ENCODE results near the gene NDRG3. TPM values are rescaled to one million over a fixed set of nuclear protein-coding genes. Genes with fewer than 3 reads are reported as not detected.

NDRG3 gene
- total and polyA plus RNA-seq, 2 of the 4 experiments (the other 2 are of a cell fraction) = 24.8 to 34.2 TPM

DNA sequence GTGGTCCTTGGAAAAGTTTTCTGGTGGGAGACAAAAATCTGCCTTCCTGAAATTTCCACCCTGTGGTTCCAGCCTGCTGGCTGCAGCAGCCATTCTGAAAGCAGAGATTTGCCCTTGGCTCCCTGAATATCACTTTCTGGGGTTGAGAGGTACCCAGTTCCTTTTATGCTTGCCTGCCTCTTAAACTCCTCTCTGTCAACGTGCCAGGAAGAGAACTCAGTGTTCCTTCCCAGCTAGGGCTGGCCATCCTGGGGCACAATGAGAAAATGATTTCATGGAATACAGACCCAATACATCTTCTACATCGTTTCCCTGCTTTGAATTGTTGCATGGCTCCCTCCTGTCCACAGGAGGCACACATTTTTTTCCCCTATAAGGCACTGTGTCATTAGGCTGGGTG lies 29.3 kb upstream of the NDRG3 start:
- Histone ChIP-seq H2BK20ac (ENCODE audit: low read depth, low read length) (no peak overlapping the region), H3K4me1 (ENCODE audit: control insufficient read depth, insufficient read depth, low read length) (0 out of 2 replicates have a peak, but pooled peaks cover 2% of the 10 kb centered on the region), H3K14ac (replicated peaks; ENCODE audit: low read depth, low read length) (no peak overlapping the region), H2BK15ac (ENCODE audit: low read depth, low read length) (no peak overlapping the region), H3K18ac (ENCODE audit: low read depth, low read length) (no peak overlapping the region), H3K4me2 (ENCODE audit: low read depth, low read length) (no peak overlapping the region), H2AK9ac (replicated peaks; ENCODE audit: low read depth, low read length, poor library complexity) (no peak overlapping the region), H3K23ac (ENCODE audit: low read depth, low read length) (no peak overlapping the region), H4K8ac (ENCODE audit: low read depth in 2 of 2, low read length in 2 of 2) (peak overlapping the region; percentile 46 to 99; a peak in 2 of 4 replicates), H3K36me3 (ENCODE audit: control insufficient read depth, insufficient read depth, low read length) (peaks cover 3% of the 10 kb centered on the region; the same call in 1 of the 2 replicates), H3K4me3 (ENCODE audit: insufficient read depth, low read depth, low read length) (no peak overlapping the region), H4K20me1 (ENCODE audit: insufficient read depth, low read length) (no peaks in the 10 kb centered on the region), H3K4ac (ENCODE audit: low read depth, low read length) (peak overlapping the region; percentile 27; the same call in 1 of the 2 replicates), H3K9ac (ENCODE audit: low read depth, low read length) (no peak overlapping the region), H3K79me1 (ENCODE audit: low read depth in 1 of 2, low read length in 2 of 2) (peaks cover 4 to 18% of the 10 kb centered on the region in 2 experiments; a peak in 3 of 4 replicates), H2AK5ac (ENCODE audit: low read depth, low read length) (peak overlapping the region; percentile 2; the same call in 1 of the 2 replicates), H3K9me3 (ENCODE audit: control insufficient read depth, insufficient read depth, low read length) (no peaks in the 10 kb centered on the region), H4K5ac (ENCODE audit: low read depth, low read length) (peak overlapping the region; percentile 33; the same call in 1 of the 2 replicates), H3K27me3 (ENCODE audit: control insufficient read depth, insufficient read depth, low read length) (no peaks in the 10 kb centered on the region), H3K56ac (ENCODE audit: extremely low read depth, insufficient read depth, low read length) (no peak overlapping the region), H2BK120ac (ENCODE audit: low read depth, low read length) (no peak overlapping the region), H2BK5ac (ENCODE audit: low read depth, low read length, poor library complexity, severe bottlenecking) (no peak overlapping the region), H4K91ac (ENCODE audit: insufficient read depth, low read depth, low read length) (no peak overlapping the region), H3K27ac (ENCODE audit: insufficient read depth, low read length) (no peak overlapping the region), H2AFZ (replicated peaks; ENCODE audit: low read length, poor library complexity) (no peak overlapping the region), H3K9me1 (ENCODE audit: insufficient read depth, low read length) (no peaks in the 10 kb centered on the region; the same call in 1 of the 2 replicates)
- no TSS peak for BruUV-seq (replicated peaks)
- in situ Hi-C loops (cut with MboI; ENCODE audit: low sequenced_read_pairs) (no loop called here), dilution Hi-C loops (cut with HindIII; ENCODE audit: low sequenced_read_pairs, unreplicated experiment) (no loop called here), intact Hi-C loops (cut with micrococcal nuclease) (no loop called here)
- no peak for DNase-seq
- ChIA-PET POLR2A (ENCODE audit: unreplicated experiment) (no interaction called here), CTCF (no interaction called here)
- WGBS, 2 experiments (ENCODE audit: extremely low coverage in 2 of 2, insufficient read length in 1 of 2) = no CpG with 5 or more reads among the region's 2 CpGs
- no peak for ATAC-seq (ENCODE audit: low read depth)
- no peak for TF ChIP-seq MAZ (IDR thresholded peaks at IDR 0.05; ENCODE audit: borderline replicate concordance, low read depth, low read length)
- no peak for TF ChIP-seq NFE2L2 (IDR thresholded peaks at IDR 0.05; ENCODE audit: low read depth, low read length)
- TF ChIP-seq CEBPB (IDR thresholded peaks at IDR 0.05; ENCODE audit: low read depth, low read length) = no peak
- TF ChIP-seq, protein P1, sequence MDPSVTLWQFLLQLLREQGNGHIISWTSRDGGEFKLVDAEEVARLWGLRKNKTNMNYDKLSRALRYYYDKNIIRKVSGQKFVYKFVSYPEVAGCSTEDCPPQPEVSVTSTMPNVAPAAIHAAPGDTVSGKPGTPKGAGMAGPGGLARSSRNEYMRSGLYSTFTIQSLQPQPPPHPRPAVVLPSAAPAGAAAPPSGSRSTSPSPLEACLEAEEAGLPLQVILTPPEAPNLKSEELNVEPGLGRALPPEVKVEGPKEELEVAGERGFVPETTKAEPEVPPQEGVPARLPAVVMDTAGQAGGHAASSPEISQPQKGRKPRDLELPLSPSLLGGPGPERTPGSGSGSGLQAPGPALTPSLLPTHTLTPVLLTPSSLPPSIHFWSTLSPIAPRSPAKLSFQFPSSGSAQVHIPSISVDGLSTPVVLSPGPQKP (IDR thresholded peaks at IDR 0.05; ENCODE audit: borderline replicate concordance, low read depth, low read length) = no peak
- TF ChIP-seq, protein P2, sequence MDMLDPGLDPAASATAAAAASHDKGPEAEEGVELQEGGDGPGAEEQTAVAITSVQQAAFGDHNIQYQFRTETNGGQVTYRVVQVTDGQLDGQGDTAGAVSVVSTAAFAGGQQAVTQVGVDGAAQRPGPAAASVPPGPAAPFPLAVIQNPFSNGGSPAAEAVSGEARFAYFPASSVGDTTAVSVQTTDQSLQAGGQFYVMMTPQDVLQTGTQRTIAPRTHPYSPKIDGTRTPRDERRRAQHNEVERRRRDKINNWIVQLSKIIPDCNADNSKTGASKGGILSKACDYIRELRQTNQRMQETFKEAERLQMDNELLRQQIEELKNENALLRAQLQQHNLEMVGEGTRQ (IDR thresholded peaks at IDR 0.05; ENCODE audit: low read depth, low read length) = no peak
- TF ChIP-seq RAD21 (IDR thresholded peaks at IDR 0.05; ENCODE audit: low read length) = no peak
- TF ChIP-seq RCOR1 (IDR thresholded peaks at IDR 0.05; ENCODE audit: insufficient replicate concordance, low read length) = no peak
- no peak for TF ChIP-seq CHD1 (IDR thresholded peaks at IDR 0.05; ENCODE audit: low read depth, low read length)
- no peak for TF ChIP-seq POLR2A (IDR thresholded peaks at IDR 0.05; ENCODE audit: low read depth, low read length)
- TF ChIP-seq BHLHE40 (IDR thresholded peaks at IDR 0.05; ENCODE audit: low read depth, low read length) = no peak
- TF ChIP-seq, protein P3, sequence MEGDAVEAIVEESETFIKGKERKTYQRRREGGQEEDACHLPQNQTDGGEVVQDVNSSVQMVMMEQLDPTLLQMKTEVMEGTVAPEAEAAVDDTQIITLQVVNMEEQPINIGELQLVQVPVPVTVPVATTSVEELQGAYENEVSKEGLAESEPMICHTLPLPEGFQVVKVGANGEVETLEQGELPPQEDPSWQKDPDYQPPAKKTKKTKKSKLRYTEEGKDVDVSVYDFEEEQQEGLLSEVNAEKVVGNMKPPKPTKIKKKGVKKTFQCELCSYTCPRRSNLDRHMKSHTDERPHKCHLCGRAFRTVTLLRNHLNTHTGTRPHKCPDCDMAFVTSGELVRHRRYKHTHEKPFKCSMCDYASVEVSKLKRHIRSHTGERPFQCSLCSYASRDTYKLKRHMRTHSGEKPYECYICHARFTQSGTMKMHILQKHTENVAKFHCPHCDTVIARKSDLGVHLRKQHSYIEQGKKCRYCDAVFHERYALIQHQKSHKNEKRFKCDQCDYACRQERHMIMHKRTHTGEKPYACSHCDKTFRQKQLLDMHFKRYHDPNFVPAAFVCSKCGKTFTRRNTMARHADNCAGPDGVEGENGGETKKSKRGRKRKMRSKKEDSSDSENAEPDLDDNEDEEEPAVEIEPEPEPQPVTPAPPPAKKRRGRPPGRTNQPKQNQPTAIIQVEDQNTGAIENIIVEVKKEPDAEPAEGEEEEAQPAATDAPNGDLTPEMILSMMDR (conservative IDR thresholded peaks at IDR 0.05; ENCODE audit: low read depth, low read length) = no peak
- TF ChIP-seq RFX5 (IDR thresholded peaks at IDR 0.05; ENCODE audit: low read depth, low read length) = no peak
- no peak for TF ChIP-seq MAFK (IDR thresholded peaks at IDR 0.05; ENCODE audit: low read depth, low read length)
- TF ChIP-seq FOS (IDR thresholded peaks at IDR 0.05; ENCODE audit: low read depth, low read length) = no peak
- no peak for TF ChIP-seq MXI1 (IDR thresholded peaks at IDR 0.05; ENCODE audit: borderline replicate concordance, low read depth, low read length)
